Gastroesophageal sphincter (tissue), 3 donors: Measurements from ENCODE around the gene SLC26A6.

ENCODE experiments used
- CTCF ChIP-seq, 4 experiments: fragments of 200-600 bp in 2 of 4; fragments of 450-650 bp in 2 of 4; sonication (generic) in 1 of 4; IDR thresholded peaks; one replicate each; pipeline ENCODE4 v1.5.1; 2017 to 2019; ENCODE audit warnings: antibody characterized with exemption in 4 of 4, mild to moderate bottlenecking in 2 of 4, moderate library complexity in 2 of 4
- POLR2A ChIP-seq, 2 donors: fragments of 450-650 bp; IDR thresholded peaks; one replicate each; pipeline ENCODE4 v1.6.1; 2017; ENCODE audit warnings: antibody characterized with exemption in 2 of 2, mild to moderate bottlenecking in 2 of 2, moderate library complexity in 1 of 2

- TF ChIP-seq CTCF (IDR thresholded peaks at IDR 0.05), result no peak
- TF ChIP-seq POLR2A (IDR thresholded peaks at IDR 0.05), result no peak
Observed at GRCh38 chr3:48644898-48645760, 9.9 kb upstream of the SLC26A6 start.
